Measurements from ENCODE around the gene TLR7.

GRCh38 chrX:12885508-12885907 lies 18.6 kb downstream of the TLR7 start:
- TF ChIP-seq CTCF (IDR thresholded peaks at IDR 0.05) (no peak), POLR2A (IDR thresholded peaks at IDR 0.05; ENCODE audit: low read depth) (no peak), EP300 (IDR thresholded peaks at IDR 0.05) (no peak), POLR2AphosphoS5 (IDR thresholded peaks at IDR 0.05) (no peak)
